ENCODE measurements around the gene NUDT21. TPM values are rescaled to one million over a fixed set of nuclear protein-coding genes. Genes with fewer than 3 reads are reported as not detected.
A peak's percentile ranks its signal among the peaks of the same experiment; 100 is the strongest.

NUDT21 gene
- polyA plus RNA-seq, 3 donors, result 33.0 to 65.0 (median 55.9) TPM

DNA sequence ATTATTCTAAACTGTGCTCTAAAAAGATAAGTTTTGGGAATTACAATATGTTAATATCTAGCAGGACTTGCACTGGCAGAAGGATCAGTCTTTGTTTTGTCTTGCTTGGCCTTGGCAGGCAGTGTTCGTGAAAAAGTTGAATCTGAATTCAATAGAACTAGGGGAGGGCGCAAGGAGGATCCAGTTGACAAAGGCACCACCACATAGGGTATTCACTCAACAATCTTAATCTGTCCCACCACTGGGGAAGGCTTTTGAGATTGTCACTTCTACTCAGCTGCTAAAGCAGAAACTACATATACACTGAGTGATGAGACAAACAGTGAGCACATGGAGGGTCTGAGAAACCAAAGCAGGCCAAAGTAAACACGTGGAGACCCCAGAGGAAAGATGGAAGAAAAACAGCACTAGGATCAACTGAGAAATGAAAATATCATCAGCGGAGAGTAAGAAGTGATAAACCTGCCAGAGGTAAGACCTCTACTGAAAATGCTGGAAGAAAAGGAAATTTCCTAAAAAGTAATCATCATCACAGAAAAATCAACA lies 28.2 kb downstream of the NUDT21 start:
- TF ChIP-seq, protein P1, sequence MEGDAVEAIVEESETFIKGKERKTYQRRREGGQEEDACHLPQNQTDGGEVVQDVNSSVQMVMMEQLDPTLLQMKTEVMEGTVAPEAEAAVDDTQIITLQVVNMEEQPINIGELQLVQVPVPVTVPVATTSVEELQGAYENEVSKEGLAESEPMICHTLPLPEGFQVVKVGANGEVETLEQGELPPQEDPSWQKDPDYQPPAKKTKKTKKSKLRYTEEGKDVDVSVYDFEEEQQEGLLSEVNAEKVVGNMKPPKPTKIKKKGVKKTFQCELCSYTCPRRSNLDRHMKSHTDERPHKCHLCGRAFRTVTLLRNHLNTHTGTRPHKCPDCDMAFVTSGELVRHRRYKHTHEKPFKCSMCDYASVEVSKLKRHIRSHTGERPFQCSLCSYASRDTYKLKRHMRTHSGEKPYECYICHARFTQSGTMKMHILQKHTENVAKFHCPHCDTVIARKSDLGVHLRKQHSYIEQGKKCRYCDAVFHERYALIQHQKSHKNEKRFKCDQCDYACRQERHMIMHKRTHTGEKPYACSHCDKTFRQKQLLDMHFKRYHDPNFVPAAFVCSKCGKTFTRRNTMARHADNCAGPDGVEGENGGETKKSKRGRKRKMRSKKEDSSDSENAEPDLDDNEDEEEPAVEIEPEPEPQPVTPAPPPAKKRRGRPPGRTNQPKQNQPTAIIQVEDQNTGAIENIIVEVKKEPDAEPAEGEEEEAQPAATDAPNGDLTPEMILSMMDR (IDR thresholded peaks at IDR 0.05), result no peak
- intact Hi-C loops (cut with micrococcal nuclease), result no loop called here

DNA sequence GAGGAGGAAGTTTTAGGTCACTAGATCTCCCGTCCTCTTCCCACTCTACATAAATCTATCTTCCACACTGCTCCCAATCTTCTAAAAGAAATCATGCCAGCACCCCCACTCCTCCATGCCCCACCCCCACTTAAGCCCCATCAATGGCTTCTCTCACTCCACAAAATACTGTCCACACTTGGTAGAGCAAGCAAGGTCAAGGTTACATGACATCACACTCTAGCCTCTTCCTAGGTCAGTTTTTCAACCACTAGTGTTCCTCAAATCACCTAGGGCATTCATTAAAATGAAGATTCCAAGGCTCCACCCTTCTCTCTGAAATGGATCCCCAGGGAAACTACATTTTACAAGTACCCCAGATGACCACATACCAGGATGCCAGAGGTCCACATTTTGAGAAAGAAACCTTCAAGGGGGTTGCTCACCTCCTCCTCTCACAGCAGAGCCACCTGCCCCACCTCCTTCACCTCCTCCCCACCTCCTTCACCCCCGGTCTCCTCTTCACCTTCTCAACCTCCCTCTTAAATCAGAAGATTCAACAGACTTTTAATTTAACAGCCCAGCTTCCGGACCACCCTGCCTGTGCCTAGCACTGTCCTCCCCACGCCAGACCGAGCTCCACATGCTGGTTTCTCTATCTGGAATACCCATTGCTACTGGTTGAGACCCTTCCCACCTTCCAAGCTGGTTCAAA lies 29.0 kb downstream of the NUDT21 start:
- H3K9me3 ChIP-seq (replicated peaks in 1 of 2; ENCODE audit: control insufficient read depth in 1 of 2, insufficient read depth in 1 of 2, low read length in 2 of 2), result no peaks in the 10 kb centered on the region
- peak overlapping the region in 1 of 2 donors; percentile 60 for H3K27ac ChIP-seq (ENCODE audit: low read depth in 1 of 2, low read length in 2 of 2)
- H3K27ac Mint-ChIP-seq, result peak overlapping the region in 6 of 7 donors; percentile 34 to 82 (median 54)
- H3K4me3 Mint-ChIP-seq, result no peak overlapping the region
- no peak overlapping the region for H3K9ac ChIP-seq (ENCODE audit: insufficient read depth, low read length, poor library complexity, severe bottlenecking)
- H4K20me1 ChIP-seq (ENCODE audit: insufficient read depth, low read length), result peaks cover 62% of the 10 kb centered on the region
- no peak for DNase-seq
- H3K4me1 ChIP-seq (ENCODE audit: control insufficient read depth in 1 of 2, insufficient read depth in 2 of 2, low read length in 2 of 2), result peaks cover 31 to 45% of the 10 kb centered on the region in 2 donors
- H3K27me3 Mint-ChIP-seq (ENCODE audit: low read depth in 3 of 3), result peaks cover 0 to 4% (median 0%) of the 10 kb centered on the region in 3 donors
- H3K4me3 ChIP-seq (replicated peaks in 1 of 3; ENCODE audit: low read depth in 2 of 3, low read length in 3 of 3), result no peak overlapping the region
- peaks cover 46% of the 10 kb centered on the region for H3K4me1 Mint-ChIP-seq
- peaks cover 0 to 5% of the 10 kb centered on the region in 2 donors for H3K36me3 ChIP-seq (replicated peaks in 1 of 2; ENCODE audit: control insufficient read depth in 1 of 2, insufficient read depth in 2 of 2, low read length in 2 of 2)
- H2AFZ ChIP-seq (ENCODE audit: insufficient read depth, low read depth, low read length, poor library complexity, severe bottlenecking), result no peak overlapping the region
- H3K9me3 Mint-ChIP-seq, result no peaks in the 10 kb centered on the region
- H3K36me3 Mint-ChIP-seq, result peaks cover 0 to 6% of the 10 kb centered on the region in 2 donors
- TF ChIP-seq, protein P1 (IDR thresholded peaks at IDR 0.05), result no peak
- intact Hi-C loops (cut with micrococcal nuclease), result no loop called here
- H3K27me3 ChIP-seq (ENCODE audit: control insufficient read depth in 2 of 2, insufficient read depth in 2 of 2, low read length in 2 of 2), result no peaks in the 10 kb centered on the region
- WGBS (ENCODE audit: insufficient coverage), result 95% methylated on average over 4 of the region's 5 CpGs
- H3K4me2 ChIP-seq (replicated peaks; ENCODE audit: extremely low read depth, low read length, poor library complexity, severe bottlenecking), result peak overlapping the region; percentile 84
- H3K79me2 ChIP-seq (ENCODE audit: insufficient read depth, low read length), result peaks cover 77% of the 10 kb centered on the region

More for the DNA sequence above, 28.2 kb downstream of the NUDT21 start:
- no peak overlapping the region for H3K9ac ChIP-seq (ENCODE audit: insufficient read depth, low read length, poor library complexity, severe bottlenecking)
- peaks cover 0 to 6% of the 10 kb centered on the region in 2 donors for H3K36me3 Mint-ChIP-seq
- H2AFZ ChIP-seq (ENCODE audit: insufficient read depth, low read depth, low read length, poor library complexity, severe bottlenecking), result no peak overlapping the region
- H3K27ac Mint-ChIP-seq, result peak overlapping the region in 6 of 7 donors; percentile 81 to 92 (median 86)
- peaks cover 0 to 4% (median 0%) of the 10 kb centered on the region in 3 donors for H3K27me3 Mint-ChIP-seq (ENCODE audit: low read depth in 3 of 3)
- no peaks in the 10 kb centered on the region for H3K9me3 Mint-ChIP-seq
- peak overlapping the region; percentile 84 for H3K4me2 ChIP-seq (replicated peaks; ENCODE audit: extremely low read depth, low read length, poor library complexity, severe bottlenecking)
- peaks cover 54% of the 10 kb centered on the region for H4K20me1 ChIP-seq (ENCODE audit: insufficient read depth, low read length)
- peak overlapping the region in 1 of 3 experiments; percentile 86 for H3K4me3 ChIP-seq (replicated peaks in 1 of 3; ENCODE audit: low read depth in 2 of 3, low read length in 3 of 3)
- peaks cover 31 to 45% of the 10 kb centered on the region in 2 donors for H3K4me1 ChIP-seq (ENCODE audit: control insufficient read depth in 1 of 2, insufficient read depth in 2 of 2, low read length in 2 of 2)
- H3K4me1 Mint-ChIP-seq, result peaks cover 46% of the 10 kb centered on the region
- no peaks in the 10 kb centered on the region for H3K9me3 ChIP-seq (replicated peaks in 1 of 2; ENCODE audit: control insufficient read depth in 1 of 2, insufficient read depth in 1 of 2, low read length in 2 of 2)
- WGBS (ENCODE audit: insufficient coverage), result no CpG with 5 or more reads among the region's 4 CpGs
- no peak for DNase-seq
- H3K4me3 Mint-ChIP-seq, result peak overlapping the region in 1 of 2 donors; percentile 99
- H3K27me3 ChIP-seq (ENCODE audit: control insufficient read depth in 2 of 2, insufficient read depth in 2 of 2, low read length in 2 of 2), result no peaks in the 10 kb centered on the region
- peaks cover 0 to 5% of the 10 kb centered on the region in 2 donors for H3K36me3 ChIP-seq (replicated peaks in 1 of 2; ENCODE audit: control insufficient read depth in 1 of 2, insufficient read depth in 2 of 2, low read length in 2 of 2)
- peaks cover 69% of the 10 kb centered on the region for H3K79me2 ChIP-seq (ENCODE audit: insufficient read depth, low read length)
- H3K27ac ChIP-seq (ENCODE audit: low read depth in 1 of 2, low read length in 2 of 2), result peak overlapping the region in 1 of 2 donors; percentile 60
